D341Med (cell line): ENCODE results near the gene AFAP1L1.
A peak's percentile ranks its signal among the peaks of the same experiment; 100 is the strongest.
"Not testable (repeated sequence)": the region's sequence is repeated elsewhere in the genome, so short reads cannot be mapped to it uniquely, and the experiment has no call there.

Experiments used
- DNase-seq: peaks from one replicate; pipeline ENCODE4 v3.0.0; 2012; ENCODE audit warnings: low spot score

The AFAP1L1 gene

DNA sequence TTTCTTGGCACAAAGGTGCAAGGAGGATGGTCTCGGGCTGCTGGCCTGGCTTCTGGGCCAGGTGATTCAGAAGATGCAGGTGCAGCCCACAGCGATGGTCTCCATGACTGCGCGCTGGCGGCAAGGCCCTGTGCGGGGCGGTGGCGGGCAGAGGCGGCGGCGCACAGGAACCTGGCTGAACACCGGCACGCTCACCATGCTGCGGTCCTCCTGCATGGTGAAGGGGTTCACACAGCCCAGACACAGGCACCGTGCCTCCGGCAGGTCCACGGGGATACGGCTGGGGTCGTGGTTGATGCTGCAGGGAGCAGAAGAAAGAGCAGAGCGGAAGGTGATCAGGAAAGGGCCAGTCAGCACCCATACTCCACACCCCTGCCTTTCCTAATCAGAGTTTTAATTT lies 102.6 kb downstream of the AFAP1L1 start:
- DNase-seq, result no peak

DNA sequence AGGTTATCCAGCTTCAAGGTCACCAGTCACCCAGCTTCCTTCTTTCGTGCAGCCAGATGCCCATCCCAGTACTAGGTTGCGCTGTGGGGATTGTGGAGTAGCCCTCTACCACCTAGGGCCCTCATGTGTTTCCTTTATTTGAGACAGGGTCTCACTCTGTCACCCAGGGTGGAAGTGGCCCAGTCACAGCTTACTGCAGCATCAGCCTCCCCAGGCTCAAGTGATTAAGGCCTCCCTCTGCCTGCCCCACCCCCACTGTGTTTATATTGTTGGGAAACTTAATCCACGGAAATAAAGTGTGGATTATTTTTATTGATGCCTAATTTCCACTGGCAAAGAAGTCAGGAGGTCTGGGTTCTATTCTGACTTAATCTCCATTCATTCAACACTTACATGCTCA lies 103.1 kb downstream of the AFAP1L1 start:
- no peak for DNase-seq

DNA sequence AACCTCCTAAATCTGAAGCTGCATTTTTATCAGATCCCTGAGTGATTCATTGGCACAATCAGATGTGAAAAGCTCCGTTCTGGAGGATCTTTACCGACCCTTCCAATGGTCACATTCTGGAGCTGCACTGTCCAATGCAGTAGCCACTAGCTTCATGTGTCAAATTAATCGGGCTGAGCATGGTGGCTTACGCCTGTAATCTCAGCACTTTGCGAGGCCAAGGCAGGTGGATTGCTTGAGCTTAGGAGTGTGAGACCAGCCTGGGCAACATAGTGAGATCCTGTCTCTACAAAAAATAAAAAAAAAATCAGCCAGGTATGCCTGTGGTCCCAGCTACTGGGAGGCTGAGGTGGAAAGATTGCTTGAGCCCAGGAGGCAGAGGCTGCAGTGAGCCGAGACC lies 103.8 kb downstream of the AFAP1L1 start:
- DNase-seq, result no peak

DNA sequence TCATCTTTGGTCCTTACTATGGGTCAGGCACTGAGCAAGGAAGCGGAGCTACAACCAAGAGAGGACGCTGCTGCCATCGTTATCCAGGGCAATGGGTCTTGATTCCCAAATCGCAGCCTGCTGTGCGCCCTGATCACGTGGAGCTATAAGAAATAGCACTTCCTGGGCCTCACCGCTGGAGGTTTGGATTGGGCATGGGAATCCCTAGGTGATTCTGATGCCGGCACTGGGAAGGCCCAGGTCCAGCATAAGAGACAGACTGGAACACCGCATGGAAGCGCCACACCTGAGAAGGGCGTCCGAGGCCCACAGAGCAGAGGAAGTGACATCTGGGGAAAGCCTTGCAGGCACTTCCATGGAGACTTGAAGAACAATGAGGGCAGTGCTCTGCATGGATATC lies 104.4 kb downstream of the AFAP1L1 start:
- DNase-seq, result no peak

DNA sequence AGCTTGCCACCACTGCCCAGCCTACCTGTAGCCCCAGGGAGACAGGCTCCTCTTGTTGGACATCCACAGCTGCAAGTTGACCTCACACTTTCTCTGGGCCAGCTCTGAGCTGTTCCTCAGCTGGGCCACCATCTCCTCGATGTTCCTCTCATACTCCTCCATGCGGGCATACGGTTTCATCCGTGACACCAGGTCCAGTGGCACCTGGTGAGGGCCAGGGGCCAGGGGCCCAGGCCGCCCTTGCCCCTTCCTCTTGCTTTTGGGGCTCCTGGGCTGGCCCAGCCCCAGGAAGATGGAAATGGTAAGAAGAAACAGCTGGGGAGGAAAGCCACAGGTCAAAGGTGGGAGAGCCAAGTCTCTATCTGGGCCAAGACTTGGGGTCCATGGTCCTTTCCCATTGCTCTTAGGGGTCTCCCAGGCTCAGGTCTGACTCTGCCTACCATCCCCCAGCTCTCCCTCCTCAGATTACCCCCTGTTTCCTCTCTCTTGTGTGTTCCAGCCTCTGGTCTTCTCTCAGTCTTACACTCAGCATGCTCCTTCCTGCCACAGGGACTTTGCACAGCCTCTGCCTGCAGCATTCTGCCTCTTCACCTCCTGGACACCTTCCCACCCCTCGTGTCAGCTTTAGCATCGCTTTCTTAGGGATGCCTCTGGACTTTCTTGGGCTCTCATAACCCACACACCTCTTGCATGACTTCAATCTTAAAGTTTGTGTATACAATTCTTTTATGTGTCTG lies 105.2 kb downstream of the AFAP1L1 start:
- DNase-seq, result no peak

DNA sequence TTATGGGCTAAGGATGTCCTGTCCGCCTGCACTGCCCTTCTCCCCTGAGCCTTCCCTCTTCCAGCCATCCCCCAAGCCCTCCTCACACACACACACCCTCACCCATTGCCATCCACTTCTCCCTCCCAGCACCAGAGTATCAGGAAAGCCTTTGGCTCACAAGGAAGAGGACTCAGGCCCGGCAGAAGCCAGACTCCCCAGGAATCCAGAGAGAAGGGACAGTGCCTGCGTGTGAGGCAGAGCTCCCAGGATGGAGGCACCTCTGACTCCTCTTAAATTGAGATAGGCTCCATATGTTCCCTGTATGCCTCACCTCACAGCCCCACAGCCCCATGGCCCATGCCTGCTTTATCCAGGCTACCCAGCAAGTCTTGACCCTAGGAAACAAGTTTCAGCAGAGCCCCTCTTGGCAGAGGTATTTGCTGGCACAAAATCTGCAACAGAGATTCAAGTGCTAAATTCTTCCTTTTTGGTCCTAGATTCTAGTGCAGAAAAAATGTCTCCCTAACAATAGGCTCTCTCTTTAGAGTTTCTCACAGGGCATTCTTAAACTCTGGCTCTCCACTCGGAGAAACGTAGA lies 106.7 kb downstream of the AFAP1L1 start:
- DNase-seq, result no peak

DNA sequence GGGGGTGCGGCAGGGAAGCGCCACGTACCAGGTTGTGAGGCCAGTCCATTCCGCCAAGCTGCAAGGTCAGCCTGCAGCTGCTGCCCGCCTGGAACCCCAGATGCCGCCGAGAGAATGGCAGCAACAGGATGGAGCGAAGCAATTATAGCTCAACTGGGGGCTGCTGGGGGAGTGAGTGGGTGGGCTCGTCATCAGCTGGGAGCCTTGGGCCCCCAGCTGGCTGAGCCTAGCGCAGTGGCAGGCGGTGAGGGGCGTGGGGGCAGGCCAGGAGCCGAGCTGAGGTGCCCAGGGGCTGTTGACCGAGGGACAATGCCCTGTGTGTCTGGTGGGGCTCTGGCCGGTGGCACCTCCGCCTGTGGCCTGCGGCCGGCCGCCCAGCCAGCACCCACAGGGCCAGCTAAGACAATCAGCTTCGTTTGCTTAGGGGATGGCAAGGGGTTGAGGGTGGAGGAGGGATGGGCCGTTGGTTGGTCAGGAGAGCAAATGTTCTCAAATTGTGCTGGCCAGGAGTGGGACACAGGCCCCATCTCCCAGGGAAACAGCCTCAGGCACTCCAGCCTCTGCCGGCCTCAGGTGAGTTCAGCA lies 107.6 kb downstream of the AFAP1L1 start, which contains the start of gene IL17B:
IL17B (minus strand) TSS at position 116 of the 585 bp plus-strand sequence; CDS start at position 49, 67 bp downstream.
- DNase-seq, result no peak

DNA sequence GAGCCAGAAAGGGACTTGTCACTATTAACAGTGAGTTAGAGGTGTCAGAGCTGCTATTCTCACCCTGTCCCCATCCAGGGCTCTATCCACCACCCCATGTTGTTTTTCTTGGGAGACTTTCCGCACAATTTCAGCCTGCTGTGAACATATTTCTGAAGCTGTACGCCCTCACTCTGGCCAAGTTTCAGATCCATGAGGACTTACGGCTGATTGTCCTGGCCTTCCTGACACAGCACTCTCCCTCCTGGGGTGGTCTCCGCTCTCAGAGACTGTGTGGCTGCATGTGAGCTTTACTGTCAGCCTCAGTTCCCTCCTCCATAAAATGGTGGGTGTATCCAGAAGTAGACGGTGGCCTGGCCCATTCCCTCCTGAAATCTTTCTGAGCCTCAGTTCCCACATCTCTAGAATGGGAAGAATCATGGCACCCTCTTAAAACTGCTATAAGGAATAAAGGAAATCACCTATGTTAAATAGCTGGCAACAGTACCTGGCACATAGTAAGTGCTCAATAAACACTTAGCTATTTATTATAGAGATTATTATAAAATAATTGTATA lies 108.2 kb downstream of the AFAP1L1 start:
- DNase-seq, result no peak

DNA sequence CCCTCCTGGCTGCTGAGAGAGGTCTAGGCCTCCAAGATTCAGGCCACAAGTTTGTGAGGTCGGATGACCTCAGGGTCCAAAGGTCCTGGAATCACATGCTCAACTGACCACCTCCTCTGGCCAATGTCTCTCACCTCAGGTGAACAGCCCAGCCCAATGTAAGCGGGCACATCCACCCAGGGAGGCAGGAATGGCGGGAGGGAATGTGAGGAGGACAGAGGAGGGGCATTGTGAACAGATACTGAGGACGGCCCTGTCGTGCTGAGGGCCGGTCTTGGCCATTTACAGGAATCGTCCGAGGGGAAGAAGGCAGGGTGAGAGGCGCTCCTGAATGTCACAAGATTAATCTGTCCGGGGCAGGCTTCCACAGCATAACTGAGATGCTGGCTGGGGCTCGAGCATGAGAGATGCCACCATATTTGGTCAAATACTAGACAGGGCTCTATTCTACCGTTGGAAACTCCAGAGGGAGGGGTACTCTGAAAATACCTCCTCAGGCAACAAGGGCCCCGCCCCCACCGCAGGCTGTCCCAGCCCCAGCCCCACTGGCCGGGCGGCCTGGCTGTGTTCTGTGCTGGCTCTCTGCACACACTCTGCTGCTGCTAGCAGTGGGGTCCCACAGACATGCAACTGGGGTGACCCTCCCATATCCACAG lies 108.9 kb downstream of the AFAP1L1 start:
- no peak for DNase-seq

DNA sequence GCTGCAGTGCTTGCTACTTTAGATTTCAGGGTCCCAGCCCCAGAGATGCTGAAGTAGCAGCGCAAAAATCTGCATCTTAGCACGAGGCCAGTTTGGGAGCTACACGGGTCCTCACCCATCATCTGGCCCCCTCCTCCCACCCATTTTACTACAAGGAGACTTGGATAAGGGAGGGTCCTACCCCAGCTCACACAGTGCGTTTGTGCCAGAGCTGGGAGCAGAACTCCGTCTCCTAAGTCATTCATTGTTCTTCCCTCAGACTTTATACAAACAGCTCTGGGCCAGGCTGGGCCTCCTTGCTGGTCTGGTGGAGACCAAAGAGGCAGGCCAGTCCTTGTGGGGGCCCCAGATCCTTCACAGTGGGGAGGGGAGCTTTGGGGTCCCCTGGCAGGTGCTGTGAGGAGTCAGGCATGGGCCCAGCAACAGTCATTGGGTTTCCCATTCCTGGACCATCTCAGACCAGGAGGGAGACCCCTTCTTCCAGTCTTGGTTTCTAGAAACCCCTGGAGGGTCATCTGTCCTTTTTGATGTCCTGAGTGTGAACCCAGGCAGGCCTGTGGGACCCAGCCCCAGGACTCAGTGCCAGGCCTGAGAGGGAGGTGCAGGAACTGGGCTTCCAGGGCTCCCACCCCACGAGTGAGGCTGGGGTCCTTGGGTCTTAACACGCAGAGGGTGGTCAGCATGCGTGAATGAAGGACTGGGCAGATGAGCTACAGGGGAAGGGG lies 109.8 kb downstream of the AFAP1L1 start:
- no peak for DNase-seq

DNA sequence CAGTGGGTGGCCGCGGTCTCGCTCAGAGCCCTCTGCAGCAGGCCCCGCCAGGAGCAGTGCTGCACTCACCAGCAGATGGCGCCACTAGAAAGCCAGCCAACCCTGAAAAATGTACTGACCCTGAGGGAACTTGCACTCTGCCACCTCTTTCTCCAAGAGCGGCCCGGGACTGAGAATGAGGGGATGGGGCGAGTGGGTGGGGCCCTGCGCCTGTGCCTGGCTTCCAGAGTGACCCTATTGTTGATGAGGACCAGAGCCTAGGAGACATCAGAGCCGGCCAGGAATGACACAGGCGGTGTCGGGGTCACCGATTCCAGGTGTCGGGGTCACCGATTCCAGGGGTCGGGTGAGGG lies 110.3 kb downstream of the AFAP1L1 start:
- DNase-seq, result peak; percentile 87

DNA sequence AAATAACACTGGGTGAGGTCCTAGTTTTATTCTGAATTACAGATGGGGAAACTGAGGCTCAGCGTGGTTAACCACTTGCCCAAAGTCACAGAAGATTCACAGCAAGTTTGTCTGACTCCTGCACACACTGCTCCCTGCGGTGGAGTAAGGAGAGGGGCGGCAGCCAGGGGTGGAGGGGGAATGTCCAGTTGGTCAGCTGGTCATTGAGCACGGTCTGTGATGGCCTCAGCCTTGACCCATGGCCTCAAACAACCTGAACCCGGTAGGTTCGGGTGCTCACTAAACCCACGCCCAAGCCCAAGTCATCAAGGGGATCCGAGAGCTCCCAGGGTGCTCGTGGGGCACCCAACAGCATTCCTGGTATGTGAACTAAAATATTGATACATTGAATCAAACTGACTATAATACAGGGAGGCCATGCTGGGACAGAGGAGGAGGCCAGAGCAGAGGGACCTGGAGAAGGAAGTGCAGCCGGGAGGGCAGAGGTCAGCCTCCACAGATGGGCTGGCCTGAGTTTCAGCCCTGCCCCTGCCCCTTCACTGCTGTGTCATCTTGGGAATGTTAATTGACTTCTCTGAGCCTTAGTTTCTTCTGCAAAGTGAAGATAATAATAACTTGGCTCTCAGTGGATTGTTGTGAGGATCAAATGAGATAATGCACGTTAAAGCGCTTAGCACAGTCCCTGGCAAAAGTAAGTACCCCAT lies 111.0 kb downstream of the AFAP1L1 start:
- no peak for DNase-seq

DNA sequence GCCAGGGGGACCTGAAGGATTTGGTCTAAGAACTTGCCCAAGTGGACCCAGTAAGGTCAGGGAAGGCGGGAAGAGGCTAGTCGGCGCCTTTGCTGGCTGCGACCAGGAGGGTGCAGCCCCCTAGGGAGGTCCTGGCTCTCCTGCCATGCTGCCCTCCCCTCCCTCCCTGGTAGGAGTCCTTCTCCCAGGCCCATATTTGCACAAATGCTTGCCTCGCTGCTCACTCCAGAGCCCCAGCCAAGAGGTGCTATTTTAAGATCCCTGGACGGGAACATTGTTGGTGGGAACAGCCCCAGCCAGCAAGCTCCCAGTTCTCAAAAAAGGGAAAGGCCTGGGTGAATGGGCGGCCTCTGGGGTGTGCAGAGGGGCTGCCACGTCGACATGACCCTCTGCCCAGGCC lies 111.7 kb downstream of the AFAP1L1 start:
- DNase-seq, result no peak

DNA sequence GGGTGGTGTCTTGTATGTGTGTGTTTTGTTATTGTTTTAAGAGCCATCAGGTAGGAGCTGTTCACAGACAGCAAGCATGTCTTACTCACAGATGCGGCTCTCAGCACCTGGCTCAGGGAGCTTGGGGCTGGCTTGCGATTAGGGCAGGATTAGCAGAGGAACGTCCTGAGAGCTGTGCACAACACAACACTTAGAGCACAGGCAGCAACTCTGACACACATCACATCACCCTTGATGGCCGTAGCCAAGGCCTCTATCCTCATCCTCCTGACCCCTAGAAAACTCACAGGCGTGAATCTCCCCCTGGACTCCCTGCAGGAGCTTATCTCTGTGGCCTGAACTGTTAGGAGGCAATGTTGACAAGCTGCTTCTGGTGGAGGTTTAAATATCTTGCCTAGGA lies 114.5 kb downstream of the AFAP1L1 start:
- peak; percentile 66 for DNase-seq

DNA sequence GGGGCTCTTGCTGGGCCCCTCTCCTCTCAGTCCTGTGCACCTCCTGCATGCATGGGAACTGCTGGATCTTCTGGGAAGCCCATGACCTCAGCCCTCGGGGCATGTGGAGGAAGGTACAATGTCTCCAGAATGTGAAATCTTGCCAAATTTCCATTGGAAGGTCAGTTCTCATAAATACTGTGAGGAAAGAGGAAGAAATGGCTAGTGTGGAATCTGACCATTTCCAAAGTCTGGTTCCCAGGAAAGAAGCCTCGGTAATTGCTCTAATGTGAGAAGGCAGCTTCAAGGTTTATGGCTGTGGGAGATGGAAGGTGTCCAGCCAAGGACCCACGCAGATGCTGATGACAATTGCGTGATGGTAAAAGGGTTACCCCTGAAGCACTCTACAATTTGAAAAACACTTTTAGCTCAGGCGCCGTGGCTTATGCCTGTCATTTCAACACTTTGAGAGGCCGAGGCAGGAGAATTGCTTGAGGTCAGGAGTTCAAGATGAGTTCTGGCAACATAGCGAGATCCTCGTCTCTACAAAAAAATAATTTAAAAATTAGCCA lies 115.5 kb downstream of the AFAP1L1 start:
- DNase-seq, result no peak

DNA sequence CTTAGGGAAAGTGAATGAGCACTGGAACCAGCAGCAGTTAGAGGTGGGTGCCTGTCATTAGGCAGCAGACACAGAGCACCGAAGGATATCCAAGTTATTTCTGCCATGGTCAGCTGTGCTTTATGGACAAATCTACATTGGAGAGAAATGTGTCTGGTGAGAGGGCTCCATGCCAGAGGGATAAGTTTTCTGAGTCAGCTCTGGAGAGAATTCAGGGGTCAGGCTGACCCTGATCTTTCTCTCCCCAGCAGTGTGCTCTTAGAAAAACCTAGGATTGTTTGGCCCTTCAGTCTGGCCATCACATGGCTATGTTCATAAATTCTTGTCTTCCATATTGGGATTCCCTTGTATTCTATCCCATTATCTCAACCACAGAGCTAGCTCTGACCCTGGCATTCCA lies 116.3 kb downstream of the AFAP1L1 start:
- no peak for DNase-seq

DNA sequence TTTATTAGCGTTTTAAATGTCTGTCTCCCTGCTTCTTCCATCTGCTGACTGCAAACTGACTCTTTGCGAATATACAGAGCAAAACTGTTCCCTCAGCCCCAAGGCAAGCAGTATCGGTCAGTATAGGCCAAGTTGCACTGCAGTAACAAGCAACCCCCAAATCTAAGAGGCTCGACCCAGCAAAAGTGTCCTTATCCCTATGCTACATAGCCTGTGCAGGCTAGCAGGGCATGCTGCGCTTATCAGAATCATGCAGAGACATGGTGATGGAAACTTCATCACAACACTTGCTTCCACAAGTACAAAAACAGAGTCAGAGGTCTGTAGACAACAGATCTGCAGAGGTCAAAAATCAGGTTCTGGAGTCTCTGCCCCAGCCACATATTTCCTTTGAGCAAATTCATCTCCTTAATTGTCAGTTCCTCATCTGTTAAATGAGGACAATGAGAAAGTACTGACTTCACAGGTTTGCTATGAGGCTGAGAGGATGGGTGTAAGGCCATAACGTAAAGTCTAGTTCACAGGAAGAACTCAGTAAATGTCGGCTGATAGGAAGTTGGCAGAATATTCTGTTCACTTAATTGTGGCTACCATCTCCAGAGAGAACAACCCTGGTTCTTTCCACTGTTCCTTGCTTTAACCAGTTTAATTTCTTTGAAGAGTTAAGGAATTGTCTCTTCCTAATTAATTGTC lies 117.0 kb downstream of the AFAP1L1 start:
- DNase-seq, result no peak

DNA sequence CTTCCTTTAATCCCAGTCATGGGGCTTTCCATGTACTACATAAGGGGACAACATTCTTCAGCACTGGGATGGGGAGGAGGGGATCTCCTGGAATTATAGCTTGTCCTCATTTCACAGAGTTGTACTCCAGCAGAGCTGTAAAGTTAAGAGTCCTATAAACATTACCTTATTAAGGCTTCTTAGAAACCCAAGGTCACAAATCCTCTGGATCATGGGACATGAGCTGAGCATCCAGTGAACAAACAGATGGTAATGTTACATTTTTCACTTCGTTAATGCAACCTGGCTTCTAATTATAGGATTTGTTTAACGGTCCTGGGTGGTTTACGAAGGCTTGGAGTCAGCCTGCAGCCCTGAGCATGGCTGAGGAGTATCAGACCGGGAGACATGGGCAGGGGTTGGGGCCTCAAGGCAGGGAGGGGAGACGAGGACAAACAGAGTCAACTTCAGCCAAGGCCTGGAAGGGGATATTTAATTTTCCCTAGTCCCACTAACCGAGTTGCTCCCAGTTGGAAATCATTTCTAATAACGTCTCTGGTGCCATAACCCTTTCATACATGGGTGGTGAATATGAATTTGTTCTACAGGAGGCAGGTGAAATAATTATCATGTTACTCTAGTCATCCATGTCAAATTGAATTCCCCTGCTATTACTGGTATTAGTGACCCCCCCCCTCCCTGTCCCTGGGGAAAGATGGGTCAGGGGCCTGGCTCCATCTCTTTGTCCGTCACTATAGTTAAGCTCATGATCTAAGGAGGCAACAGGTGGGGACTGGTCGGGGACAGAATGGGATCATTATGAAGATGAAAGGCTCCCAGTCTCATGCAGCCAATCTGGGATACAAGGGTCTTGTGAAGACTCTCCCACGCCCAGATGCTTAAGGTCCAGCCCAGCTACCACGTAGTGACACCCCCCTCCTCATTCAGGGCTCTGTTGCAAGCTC lies 118.2 kb downstream of the AFAP1L1 start:
- DNase-seq, result peak; percentile 72

DNA sequence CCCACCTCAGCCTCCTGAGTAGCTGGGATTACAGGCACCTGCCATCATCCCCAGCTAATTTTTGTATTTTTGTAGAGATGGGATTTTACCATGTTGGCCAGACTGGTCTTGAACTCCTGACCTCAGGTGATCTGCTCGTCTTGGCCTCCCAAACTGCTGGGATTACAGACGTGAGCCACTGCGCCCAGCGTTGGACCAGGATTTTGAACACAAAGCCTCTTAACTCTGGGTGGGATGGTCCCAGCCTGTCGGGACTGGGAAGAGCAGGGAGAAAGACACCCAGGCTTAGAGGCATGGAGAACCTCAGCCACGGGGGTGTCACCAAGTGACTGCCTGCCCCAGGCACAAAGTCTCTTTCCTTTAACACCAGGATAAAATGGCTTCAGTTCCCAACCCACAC lies 119.4 kb downstream of the AFAP1L1 start:
- DNase-seq, result not testable (repeated sequence)
